Measurements from ENCODE around the gene PSMD10. TPM values are rescaled to one million over a fixed set of nuclear protein-coding genes. Genes with fewer than 3 reads are reported as not detected.

PSMD10 gene
- polyA plus RNA-seq, 1 experiment: 45.5 TPM

DNA sequence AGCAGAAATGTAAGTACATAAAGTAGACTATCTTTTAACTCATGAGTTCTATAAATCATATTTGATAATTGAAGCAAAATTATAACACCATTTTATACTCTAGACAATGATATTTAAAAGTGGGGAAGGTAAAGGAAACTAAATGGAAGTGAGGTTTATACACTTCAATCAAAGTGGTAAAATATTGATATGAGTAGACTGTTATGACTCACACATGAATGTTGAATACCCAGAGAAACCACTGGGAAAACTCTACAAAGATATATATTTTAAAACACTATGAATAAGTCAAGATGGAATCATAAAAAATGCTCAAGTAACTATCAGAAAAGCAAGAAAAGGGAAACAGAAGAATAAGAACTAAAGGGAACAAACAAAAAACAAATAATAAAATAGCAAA is 38.1 kb downstream of the PSMD10 start:
- Histone ChIP-seq H3K4me3 (ENCODE audit: low read depth, low read length) (no peak overlapping the region), H3K27me3 (ENCODE audit: control insufficient read depth, insufficient read depth, low read length) (no peaks in the 10 kb centered on the region), H3K36me3 (ENCODE audit: control insufficient read depth, insufficient read depth, low read length) (no peaks in the 10 kb centered on the region)
- POLR2A ChIA-PET: no interaction called here
- TF ChIP-seq, protein P1, sequence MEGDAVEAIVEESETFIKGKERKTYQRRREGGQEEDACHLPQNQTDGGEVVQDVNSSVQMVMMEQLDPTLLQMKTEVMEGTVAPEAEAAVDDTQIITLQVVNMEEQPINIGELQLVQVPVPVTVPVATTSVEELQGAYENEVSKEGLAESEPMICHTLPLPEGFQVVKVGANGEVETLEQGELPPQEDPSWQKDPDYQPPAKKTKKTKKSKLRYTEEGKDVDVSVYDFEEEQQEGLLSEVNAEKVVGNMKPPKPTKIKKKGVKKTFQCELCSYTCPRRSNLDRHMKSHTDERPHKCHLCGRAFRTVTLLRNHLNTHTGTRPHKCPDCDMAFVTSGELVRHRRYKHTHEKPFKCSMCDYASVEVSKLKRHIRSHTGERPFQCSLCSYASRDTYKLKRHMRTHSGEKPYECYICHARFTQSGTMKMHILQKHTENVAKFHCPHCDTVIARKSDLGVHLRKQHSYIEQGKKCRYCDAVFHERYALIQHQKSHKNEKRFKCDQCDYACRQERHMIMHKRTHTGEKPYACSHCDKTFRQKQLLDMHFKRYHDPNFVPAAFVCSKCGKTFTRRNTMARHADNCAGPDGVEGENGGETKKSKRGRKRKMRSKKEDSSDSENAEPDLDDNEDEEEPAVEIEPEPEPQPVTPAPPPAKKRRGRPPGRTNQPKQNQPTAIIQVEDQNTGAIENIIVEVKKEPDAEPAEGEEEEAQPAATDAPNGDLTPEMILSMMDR (IDR thresholded peaks at IDR 0.05; ENCODE audit: insufficient read depth, low read depth, low read length): no peak
- no peak for DNase-seq (ENCODE audit: low read depth)
- CTCF ChIA-PET: no interaction called here

DNA sequence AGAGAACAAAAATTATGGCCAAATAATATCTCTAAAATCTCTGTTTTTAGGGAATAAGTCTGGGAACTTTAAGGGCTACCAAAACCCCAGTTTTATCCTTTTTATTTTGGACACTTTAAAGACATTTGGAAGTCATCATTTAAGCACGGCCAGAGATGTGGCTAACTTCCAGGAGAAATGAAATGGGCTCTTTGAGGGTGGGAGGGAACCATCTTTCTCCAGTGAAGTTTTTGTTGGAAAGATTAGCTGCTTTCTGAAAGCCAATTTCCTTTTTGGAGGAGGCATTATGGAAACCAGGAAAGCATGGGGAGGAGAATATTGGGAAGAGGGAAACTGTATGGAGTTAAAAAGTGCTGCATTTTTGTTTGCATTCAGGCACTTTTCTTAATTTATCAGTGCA is 41.7 kb downstream of the PSMD10 start:
- no peak for DNase-seq (ENCODE audit: low read depth)
- POLR2A ChIA-PET: no interaction called here
- Histone ChIP-seq H3K27me3 (ENCODE audit: control insufficient read depth, insufficient read depth, low read length) (no peaks in the 10 kb centered on the region), H3K4me3 (ENCODE audit: low read depth, low read length) (no peak overlapping the region), H3K36me3 (ENCODE audit: control insufficient read depth, insufficient read depth, low read length) (no peaks in the 10 kb centered on the region)
- TF ChIP-seq, protein P1 (IDR thresholded peaks at IDR 0.05; ENCODE audit: insufficient read depth, low read depth, low read length): no peak
- CTCF ChIA-PET: no interaction called here

DNA sequence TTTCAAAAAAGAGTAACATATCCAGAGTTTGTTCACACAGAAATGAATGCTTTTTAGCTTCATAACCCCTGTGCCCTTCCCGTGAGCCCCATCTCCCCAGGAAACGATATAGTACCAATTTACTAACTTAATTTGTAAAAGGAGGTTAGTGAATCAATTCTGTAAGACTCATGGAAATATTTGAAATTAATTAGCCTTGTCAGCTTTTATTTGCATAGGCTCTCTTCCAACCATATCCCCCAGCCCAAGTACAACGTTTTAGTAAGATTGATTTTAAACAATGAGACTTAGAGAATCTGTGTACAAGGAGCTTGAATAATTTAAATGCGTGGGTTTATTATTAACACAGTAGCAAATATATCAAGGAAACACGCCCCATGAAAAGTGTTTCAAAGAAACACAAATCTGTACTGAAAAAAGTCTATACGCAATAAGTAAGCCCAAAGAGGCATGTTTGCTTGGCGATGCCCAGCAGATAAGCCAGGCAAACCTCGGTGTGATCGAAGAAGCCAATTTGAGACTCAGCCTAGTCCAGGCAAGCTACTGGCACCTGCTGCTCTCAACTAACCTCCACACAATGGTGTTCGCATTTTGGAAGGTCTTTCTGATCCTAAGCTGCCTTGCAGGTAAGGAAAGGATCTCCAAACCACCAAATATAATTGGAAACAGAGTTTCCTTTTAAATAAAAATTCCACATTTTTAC is 46.6 kb downstream of the PSMD10 start, which contains the start of gene VSIG1:
TSS of gene VSIG1 (plus strand) at position 512 of the 703 bp plus-strand sequence. CDS start at position 578, 66 bp downstream.
- Histone ChIP-seq H3K27me3 (ENCODE audit: control insufficient read depth, insufficient read depth, low read length) (no peaks in the 10 kb centered on the region), H3K36me3 (ENCODE audit: control insufficient read depth, insufficient read depth, low read length) (no peaks in the 10 kb centered on the region), H3K4me3 (ENCODE audit: low read depth, low read length) (no peak within 1 kb of the TSS)
- DNase-seq (ENCODE audit: low read depth): no peak
- ChIA-PET POLR2A (no interaction called here), CTCF (no interaction called here)
- TF ChIP-seq, protein P1 (IDR thresholded peaks at IDR 0.05; ENCODE audit: insufficient read depth, low read depth, low read length): no peak

DNA sequence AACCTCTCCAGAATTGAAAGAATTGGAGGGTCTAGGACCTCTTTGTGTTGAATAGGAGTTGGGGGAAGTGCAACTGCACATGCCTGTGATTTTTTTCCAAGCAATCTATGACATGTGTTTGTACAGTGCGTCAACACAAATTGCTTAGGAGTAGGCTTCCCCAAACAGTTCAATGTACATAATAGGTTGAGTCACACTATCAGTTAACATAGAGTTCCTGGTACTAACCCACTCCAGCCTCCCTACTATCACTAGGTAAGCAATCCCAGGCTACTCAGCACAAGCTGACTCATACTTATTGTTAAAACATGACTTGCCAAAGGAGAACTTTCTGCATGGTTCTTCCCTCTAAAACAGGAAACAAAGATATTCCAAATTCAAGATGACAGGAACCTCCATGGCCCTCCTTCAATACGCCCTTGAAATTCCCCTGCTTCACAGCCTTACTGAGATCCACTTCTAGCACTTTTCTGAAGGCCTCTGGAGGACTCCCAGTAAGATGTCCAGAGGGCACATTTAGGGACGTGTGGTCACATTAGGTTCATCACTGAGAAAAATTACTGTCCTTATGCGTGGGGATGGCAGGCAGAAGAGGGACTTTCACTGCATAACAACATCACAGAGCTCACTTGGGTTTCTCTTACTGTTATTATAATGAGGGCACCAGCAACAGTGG is 54.9 kb downstream of the PSMD10 start:
- TF ChIP-seq, protein P1 (IDR thresholded peaks at IDR 0.05; ENCODE audit: insufficient read depth, low read depth, low read length): no peak
- ChIA-PET CTCF (no interaction called here), POLR2A (no interaction called here)
- no peaks in the 10 kb centered on the region for H3K27me3 ChIP-seq (ENCODE audit: control insufficient read depth, insufficient read depth, low read length)
- H3K4me3 ChIP-seq (ENCODE audit: low read depth, low read length): no peak overlapping the region
- no peak for DNase-seq (ENCODE audit: low read depth)
- no peaks in the 10 kb centered on the region for H3K36me3 ChIP-seq (ENCODE audit: control insufficient read depth, insufficient read depth, low read length)

DNA sequence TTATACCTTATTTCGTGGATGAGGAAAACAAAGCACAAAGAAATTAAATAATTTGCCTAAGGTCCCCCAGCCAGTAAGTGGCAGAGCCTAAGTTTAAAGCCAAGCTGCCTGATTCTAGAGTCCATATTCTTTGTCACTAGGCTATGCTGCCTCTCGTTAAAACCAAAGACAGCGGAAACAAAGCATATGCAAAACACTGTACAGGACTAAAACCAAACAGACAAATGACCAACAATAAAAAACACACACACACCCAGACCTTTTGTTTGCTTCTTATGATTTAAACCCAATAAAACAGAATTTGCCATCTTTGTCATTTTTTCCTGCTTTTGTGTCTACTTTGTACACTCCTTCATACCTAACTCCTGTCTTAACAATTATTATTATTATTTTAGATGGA is 56.6 kb downstream of the PSMD10 start:
- ChIA-PET POLR2A (no interaction called here), CTCF (no interaction called here)
- no peak for DNase-seq (ENCODE audit: low read depth)
- Histone ChIP-seq H3K27me3 (ENCODE audit: control insufficient read depth, insufficient read depth, low read length) (no peaks in the 10 kb centered on the region), H3K36me3 (ENCODE audit: control insufficient read depth, insufficient read depth, low read length) (no peaks in the 10 kb centered on the region), H3K4me3 (ENCODE audit: low read depth, low read length) (no peak overlapping the region)
- TF ChIP-seq, protein P1 (IDR thresholded peaks at IDR 0.05; ENCODE audit: insufficient read depth, low read depth, low read length): no peak

Other genes starting within 250 kb of the PSMD10 start
- not detected in 2 replicates for gene TEX13B, start 109.2 kb downstream of the PSMD10 start, polyA plus RNA-seq (2011; rRNA removed)
- gene VSIG1, start 46.5 kb downstream of the PSMD10 start, polyA plus RNA-seq (2011; rRNA removed): 0.02 and 0.26 TPM in 2 replicates
- gene ATG4A, start 236 bp upstream of the PSMD10 start, polyA plus RNA-seq (2011; rRNA removed): 6.9 and 9.3 TPM in 2 replicates